BLaER1 (cell line): Measurements from ENCODE around the gene CA9.

Experiments
- H3K27ac ChIP-seq: shearing (Covaris generic); formaldehyde crosslinking; 2 replicates; pipeline ENCODE4 v1.8.1; 2022
- H3K27me3 ChIP-seq: shearing (Covaris generic); formaldehyde crosslinking; 2 replicates; pipeline ENCODE4 v1.8.1; 2022
- H3K36me3 ChIP-seq: shearing (Covaris generic); formaldehyde crosslinking; 2 replicates; pipeline ENCODE4 v1.8.1; 2022
- H3K4me1 ChIP-seq: shearing (Covaris generic); formaldehyde crosslinking; 2 replicates; pipeline ENCODE4 v1.8.1; 2022
- H3K4me2 ChIP-seq: shearing (Covaris generic); formaldehyde crosslinking; 2 replicates; pipeline ENCODE4 v1.8.1; 2022
- H3K4me3 ChIP-seq: shearing (Covaris generic); formaldehyde crosslinking; 2 replicates; pipeline ENCODE4 v1.8.1; 2022
- H3K9ac ChIP-seq: shearing (Covaris generic); formaldehyde crosslinking; 2 replicates; pipeline ENCODE4 v1.8.1; 2022
- H3K9me3 ChIP-seq: shearing (Covaris generic); formaldehyde crosslinking; 2 replicates; pipeline ENCODE4 v1.8.1; 2022
- H4K20me1 ChIP-seq: shearing (Covaris generic); formaldehyde crosslinking; 2 replicates; pipeline ENCODE4 v1.8.1; 2022
- Cebpa-rat ChIP-seq: shearing (Covaris generic); IDR thresholded peaks from 2 replicates; pipeline ENCODE4 v1.8.1; 2022

The CA9 gene

GRCh38 chr9:35683323-35683722 lies 9.6 kb downstream of the CA9 start:
- H3K4me1 ChIP-seq: peaks cover 21% of the 10 kb centered on the region
- no peaks in the 10 kb centered on the region for H3K27me3 ChIP-seq
- H3K36me3 ChIP-seq: peaks cover 43% of the 10 kb centered on the region
- no peaks in the 10 kb centered on the region for H4K20me1 ChIP-seq
- H3K4me3 ChIP-seq: no peak overlapping the region
- H3K4me2 ChIP-seq: no peak overlapping the region
- no peak overlapping the region for H3K27ac ChIP-seq
- no peak overlapping the region for H3K9ac ChIP-seq
- no peak for TF ChIP-seq Cebpa-rat
- H3K9me3 ChIP-seq: no peaks in the 10 kb centered on the region

- Histone ChIP-seq H3K4me2 (no peak overlapping the region), H3K36me3 (peaks cover 43% of the 10 kb centered on the region), H3K4me3 (no peak overlapping the region), H4K20me1 (no peaks in the 10 kb centered on the region), H3K4me1 (peaks cover 37% of the 10 kb centered on the region), H3K27me3 (no peaks in the 10 kb centered on the region), H3K9ac (no peak overlapping the region), H3K9me3 (no peaks in the 10 kb centered on the region), H3K27ac (no peak overlapping the region)
- no peak for TF ChIP-seq Cebpa-rat
These were observed 11.2 kb downstream of the CA9 start for GRCh38 chr9:35684921-35685320.

- H3K4me1 ChIP-seq: peaks cover 41% of the 10 kb centered on the region
- no peak overlapping the region for H3K4me3 ChIP-seq
- peaks cover 43% of the 10 kb centered on the region for H3K36me3 ChIP-seq
- H3K9me3 ChIP-seq: no peaks in the 10 kb centered on the region
- no peaks in the 10 kb centered on the region for H3K27me3 ChIP-seq
- TF ChIP-seq Cebpa-rat: no peak
- no peak overlapping the region for H3K4me2 ChIP-seq
- H3K9ac ChIP-seq: no peak overlapping the region
- H3K27ac ChIP-seq: no peak overlapping the region
- H4K20me1 ChIP-seq: no peaks in the 10 kb centered on the region
These were observed 11.8 kb downstream of the CA9 start for GRCh38 chr9:35685506-35685905.

GRCh38 chr9:35686222-35687203 lies 12.8 kb downstream of the CA9 start:
- TF ChIP-seq Cebpa-rat: no peak
- no peaks in the 10 kb centered on the region for H4K20me1 ChIP-seq
- H3K36me3 ChIP-seq: peaks cover 43% of the 10 kb centered on the region
- H3K4me1 ChIP-seq: peaks cover 47% of the 10 kb centered on the region
- no peak overlapping the region for H3K4me3 ChIP-seq
- no peaks in the 10 kb centered on the region for H3K27me3 ChIP-seq
- no peak overlapping the region for H3K27ac ChIP-seq
- H3K9me3 ChIP-seq: no peaks in the 10 kb centered on the region
- no peak overlapping the region for H3K9ac ChIP-seq
- peak overlapping the region; percentile 93; the same call in 1 of the 2 replicates for H3K4me2 ChIP-seq

- TF ChIP-seq Cebpa-rat: no peak
- H4K20me1 ChIP-seq: no peaks in the 10 kb centered on the region
- no peaks in the 10 kb centered on the region for H3K27me3 ChIP-seq
- peaks cover 36% of the 10 kb centered on the region for H3K36me3 ChIP-seq
- H3K4me3 ChIP-seq: no peak overlapping the region
- peak overlapping the region; percentile 93 for H3K4me2 ChIP-seq
- H3K9ac ChIP-seq: no peak overlapping the region
- H3K27ac ChIP-seq: no peak overlapping the region
- H3K9me3 ChIP-seq: no peaks in the 10 kb centered on the region
- H3K4me1 ChIP-seq: peaks cover 48% of the 10 kb centered on the region
These were observed 13.6 kb downstream of the CA9 start for GRCh38 chr9:35687306-35687705.

GRCh38 chr9:35687972-35688557 lies 14.3 kb downstream of the CA9 start:
- peak overlapping the region; percentile 81; the same call in 1 of the 2 replicates for H3K27ac ChIP-seq
- H4K20me1 ChIP-seq: no peaks in the 10 kb centered on the region
- H3K9me3 ChIP-seq: no peaks in the 10 kb centered on the region
- H3K4me3 ChIP-seq: no peak overlapping the region
- peak overlapping the region; percentile 79; the same call in 1 of the 2 replicates for H3K9ac ChIP-seq
- peak overlapping the region; percentile 93 for H3K4me2 ChIP-seq
- no peak for TF ChIP-seq Cebpa-rat
- peaks cover 48% of the 10 kb centered on the region for H3K4me1 ChIP-seq
- no peaks in the 10 kb centered on the region for H3K27me3 ChIP-seq
- peaks cover 29% of the 10 kb centered on the region for H3K36me3 ChIP-seq

GRCh38 chr9:35688558-35689541 lies 15.1 kb downstream of the CA9 start:
- no peak for TF ChIP-seq Cebpa-rat
- H3K27ac ChIP-seq: peak overlapping the region; percentile 81
- peaks cover 21% of the 10 kb centered on the region for H3K36me3 ChIP-seq
- no peaks in the 10 kb centered on the region for H4K20me1 ChIP-seq
- H3K4me2 ChIP-seq: peak overlapping the region; percentile 93
- no peaks in the 10 kb centered on the region for H3K9me3 ChIP-seq
- peaks cover 48% of the 10 kb centered on the region for H3K4me1 ChIP-seq
- peak overlapping the region; percentile 79 for H3K9ac ChIP-seq
- peak overlapping the region; percentile 73 for H3K4me3 ChIP-seq
- H3K27me3 ChIP-seq: no peaks in the 10 kb centered on the region

GRCh38 chr9:35689542-35690293 lies 16.0 kb downstream of the CA9 start, which contains the start of gene TPM2:
Gene TPM2, minus strand, starts transcription at chr9:35689925. Its CDS starts 108 bp downstream, at chr9:35689817.
- H3K4me2 ChIP-seq: peak within 1 kb of the TSS; percentile 93
- TF ChIP-seq Cebpa-rat: no peak
- peaks cover 48% of the 10 kb centered on the region for H3K4me1 ChIP-seq
- H3K4me3 ChIP-seq: peak within 1 kb of the TSS; percentile 73
- peak within 1 kb of the TSS; percentile 81 for H3K27ac ChIP-seq
- no peaks in the 10 kb centered on the region for H4K20me1 ChIP-seq
- no peaks in the 10 kb centered on the region for H3K9me3 ChIP-seq
- H3K27me3 ChIP-seq: no peaks in the 10 kb centered on the region
- H3K9ac ChIP-seq: peak within 1 kb of the TSS; percentile 79
- peaks cover 12% of the 10 kb centered on the region for H3K36me3 ChIP-seq

GRCh38 chr9:35690294-35690613 lies 16.5 kb downstream of the CA9 start:
- H4K20me1 ChIP-seq: no peaks in the 10 kb centered on the region
- peaks cover 7% of the 10 kb centered on the region for H3K36me3 ChIP-seq
- H3K4me2 ChIP-seq: peak overlapping the region; percentile 93
- peak overlapping the region; percentile 73 for H3K4me3 ChIP-seq
- no peaks in the 10 kb centered on the region for H3K27me3 ChIP-seq
- H3K27ac ChIP-seq: peak overlapping the region; percentile 81
- TF ChIP-seq Cebpa-rat: no peak
- H3K4me1 ChIP-seq: peaks cover 48% of the 10 kb centered on the region
- H3K9me3 ChIP-seq: no peaks in the 10 kb centered on the region
- H3K9ac ChIP-seq: peak overlapping the region; percentile 79
